ENCODE results near the gene PIK3R3. TPM values are rescaled to one million over a fixed set of nuclear protein-coding genes. Genes with fewer than 3 reads are reported as not detected.

PIK3R3 gene
- total RNA-seq, 1 donor from 2014 or later: 1.8 TPM

GRCh38 chr1:46021046-46021996 is 111.1 kb downstream of the PIK3R3 start:
- H3K27me3 ChIP-seq (ENCODE audit: control insufficient read depth, insufficient read depth, low read length): no peaks in the 10 kb centered on the region
- FAIRE-seq (peak; percentile 40), DNase-seq (ENCODE audit: low read depth) (no peak)
- peak; percentile 5 for TF ChIP-seq CTCF (IDR thresholded peaks at IDR 0.05; ENCODE audit: insufficient read depth, low read length, severe bottlenecking)
- peaks cover 3% of the 10 kb centered on the region for H3K36me3 ChIP-seq (ENCODE audit: control insufficient read depth, insufficient read depth, low read length)
- H3K4me3 ChIP-seq (ENCODE audit: low read depth, low read length): no peak overlapping the region

- no peak for TF ChIP-seq CTCF (IDR thresholded peaks at IDR 0.05; ENCODE audit: insufficient read depth, low read length, severe bottlenecking)
- Histone ChIP-seq H3K27me3 (ENCODE audit: control insufficient read depth, insufficient read depth, low read length) (no peaks in the 10 kb centered on the region), H3K4me3 (ENCODE audit: low read depth, low read length) (no peak overlapping the region), H3K36me3 (ENCODE audit: control insufficient read depth, insufficient read depth, low read length) (peaks cover 3% of the 10 kb centered on the region)
- DNase-seq (ENCODE audit: low read depth) (no peak), FAIRE-seq (no peak)
Observed at GRCh38 chr1:46020010-46020409, 112.4 kb downstream of the PIK3R3 start.

- H3K27me3 ChIP-seq (ENCODE audit: control insufficient read depth, insufficient read depth, low read length): no peaks in the 10 kb centered on the region
- H3K36me3 ChIP-seq (ENCODE audit: control insufficient read depth, insufficient read depth, low read length): peaks cover 3% of the 10 kb centered on the region
- FAIRE-seq: peak; percentile 96
- H3K4me3 ChIP-seq (ENCODE audit: low read depth, low read length): no peak overlapping the region
- no peak for TF ChIP-seq CTCF (IDR thresholded peaks at IDR 0.05; ENCODE audit: insufficient read depth, low read length, severe bottlenecking)
- no peak for DNase-seq (ENCODE audit: low read depth)
Observed at GRCh38 chr1:46019348-46019747, 113.1 kb downstream of the PIK3R3 start.

- H3K36me3 ChIP-seq (ENCODE audit: control insufficient read depth, insufficient read depth, low read length): no peaks in the 10 kb centered on the region
- DNase-seq (ENCODE audit: low read depth) (no peak), FAIRE-seq (no peak)
- no peak overlapping the region for H3K4me3 ChIP-seq (ENCODE audit: low read depth, low read length)
- TF ChIP-seq CTCF (IDR thresholded peaks at IDR 0.05; ENCODE audit: insufficient read depth, low read length, severe bottlenecking): no peak
- no peaks in the 10 kb centered on the region for H3K27me3 ChIP-seq (ENCODE audit: control insufficient read depth, insufficient read depth, low read length)
Observed at GRCh38 chr1:46017876-46018503, 114.4 kb downstream of the PIK3R3 start.

GRCh38 chr1:46013581-46013980 is 118.8 kb downstream of the PIK3R3 start:
- DNase-seq (ENCODE audit: low read depth): peak; percentile 44
- H3K27me3 ChIP-seq (ENCODE audit: control insufficient read depth, insufficient read depth, low read length): no peaks in the 10 kb centered on the region
- peaks cover 1% of the 10 kb centered on the region for H3K36me3 ChIP-seq (ENCODE audit: control insufficient read depth, insufficient read depth, low read length)
- FAIRE-seq: no peak
- TF ChIP-seq CTCF (IDR thresholded peaks at IDR 0.05; ENCODE audit: insufficient read depth, low read length, severe bottlenecking): no peak
- no peak overlapping the region for H3K4me3 ChIP-seq (ENCODE audit: low read depth, low read length)

All from bronchial epithelial cell (primary cell).